GM21717 (cell line): ENCODE data around the gene UHMK1.
"Not testable (repeated sequence)": the region's sequence is repeated elsewhere in the genome, so short reads cannot be mapped to it uniquely, and the experiment has no call there.

Experiments
- ATAC-seq: cut with Tn5 transposase; IDR thresholded peaks from one replicate; pipeline ENCODE4 v1.9.1; 2021; ENCODE audit warnings: mild to moderate bottlenecking, moderate library complexity; ENCODE audit not compliant: unreplicated experiment

Gene UHMK1, protein sequence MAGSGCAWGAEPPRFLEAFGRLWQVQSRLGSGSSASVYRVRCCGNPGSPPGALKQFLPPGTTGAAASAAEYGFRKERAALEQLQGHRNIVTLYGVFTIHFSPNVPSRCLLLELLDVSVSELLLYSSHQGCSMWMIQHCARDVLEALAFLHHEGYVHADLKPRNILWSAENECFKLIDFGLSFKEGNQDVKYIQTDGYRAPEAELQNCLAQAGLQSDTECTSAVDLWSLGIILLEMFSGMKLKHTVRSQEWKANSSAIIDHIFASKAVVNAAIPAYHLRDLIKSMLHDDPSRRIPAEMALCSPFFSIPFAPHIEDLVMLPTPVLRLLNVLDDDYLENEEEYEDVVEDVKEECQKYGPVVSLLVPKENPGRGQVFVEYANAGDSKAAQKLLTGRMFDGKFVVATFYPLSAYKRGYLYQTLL

GRCh38 chr1:162497723-162498495 lies at the start of gene UHMK1:
TSS of gene UHMK1 (plus strand) at chr1:162497818. CDS start at chr1:162498001, 183 bp downstream.
- peak; percentile 98 for ATAC-seq

DNA sequence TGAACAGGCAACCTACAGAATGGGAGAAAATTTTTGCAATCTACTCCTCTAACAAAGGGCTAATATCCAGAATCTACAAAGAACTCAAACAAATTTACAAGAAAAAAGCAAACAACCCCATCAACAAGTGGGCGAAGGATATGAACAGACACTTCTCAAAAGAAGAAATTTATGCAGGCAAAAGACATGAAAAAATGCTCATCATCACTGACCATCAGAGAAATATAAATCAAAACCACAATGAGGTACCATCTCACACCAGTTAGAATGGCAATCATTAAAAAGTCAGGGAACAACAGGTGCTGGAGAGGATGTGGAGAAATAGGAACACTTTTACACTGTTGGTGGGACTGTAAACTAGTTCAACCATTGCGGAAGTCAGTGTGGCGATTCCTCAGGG lies 43.3 kb upstream of the UHMK1 start:
- not testable (repeated sequence) for ATAC-seq

DNA sequence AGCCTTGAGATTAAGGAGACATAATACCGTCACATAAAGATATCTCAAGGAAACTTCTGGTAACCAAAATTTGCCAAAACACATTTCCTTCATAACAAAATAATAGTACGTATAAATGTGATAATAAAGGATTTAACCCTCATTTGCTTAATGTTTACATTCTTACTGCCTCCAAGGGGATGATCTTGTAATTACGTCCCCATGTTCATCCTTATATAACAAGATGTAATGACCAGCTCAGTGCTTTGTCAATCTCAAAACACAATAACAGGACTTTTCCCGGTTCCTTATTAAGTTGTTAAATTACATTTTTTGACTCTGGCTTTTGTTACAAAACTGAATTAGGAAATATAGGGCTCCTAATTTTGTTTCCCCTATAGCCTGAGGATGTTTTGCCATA lies 41.3 kb upstream of the UHMK1 start:
- ATAC-seq = no peak

GRCh38 chr1:162458236-162458635 lies 39.4 kb upstream of the UHMK1 start:
- no peak for ATAC-seq

DNA sequence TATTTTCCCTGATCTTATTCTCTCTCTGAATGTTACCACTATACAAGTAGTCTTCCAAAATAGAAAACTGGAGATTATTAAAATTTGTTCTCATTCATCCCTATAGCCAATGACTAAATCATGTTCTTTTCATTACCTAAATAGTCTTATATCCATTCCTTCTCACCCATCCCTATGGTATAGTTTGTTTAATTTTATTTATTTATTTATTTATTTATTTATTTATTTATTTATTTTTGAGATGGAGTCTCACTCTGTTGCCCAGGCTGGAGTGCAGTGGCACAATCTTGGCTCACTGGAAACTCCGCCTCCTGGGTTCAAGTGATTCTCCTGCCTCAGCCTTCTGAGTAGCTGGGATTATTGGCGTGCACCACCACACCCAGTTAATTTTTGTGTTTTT lies 35.2 kb upstream of the UHMK1 start:
- not testable (repeated sequence) for ATAC-seq

DNA sequence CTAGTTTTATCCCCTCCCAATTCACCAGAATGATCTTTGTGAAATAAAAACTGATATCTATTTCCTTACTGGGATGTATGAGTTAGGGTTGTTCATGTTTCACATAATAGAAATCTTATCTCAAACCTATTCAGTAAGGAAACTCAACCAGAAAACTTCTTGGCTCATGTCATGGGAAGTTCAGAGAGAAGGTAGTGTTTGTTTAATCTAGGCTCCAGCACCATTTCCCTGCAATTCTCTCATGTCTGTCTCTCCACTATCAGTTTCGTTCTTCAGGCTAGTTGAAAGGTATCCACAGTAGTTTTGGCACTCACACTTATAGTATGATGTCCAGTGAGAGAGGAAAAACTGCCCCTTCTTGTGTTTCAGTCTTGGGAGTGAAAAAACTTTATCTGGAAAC lies 34.6 kb upstream of the UHMK1 start:
- no peak for ATAC-seq

DNA sequence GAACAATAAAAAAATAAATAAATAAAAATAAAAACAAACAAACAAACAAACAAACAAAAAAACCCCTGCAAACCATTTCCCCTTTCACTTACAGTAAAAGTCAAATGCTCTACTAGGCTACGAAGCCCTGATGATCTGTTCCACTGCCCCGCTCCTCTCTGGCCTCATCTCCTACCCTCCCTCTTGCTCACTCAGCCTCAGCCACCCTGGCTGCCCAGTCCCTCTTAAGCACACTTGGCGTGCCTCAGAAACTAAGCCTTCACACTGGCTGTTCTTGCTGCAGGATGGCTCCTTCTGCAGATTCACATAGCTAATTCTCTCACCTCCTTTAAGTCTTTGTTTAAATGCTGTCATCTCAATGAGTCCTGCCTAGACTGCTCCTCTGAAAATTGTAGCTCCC lies 30.8 kb upstream of the UHMK1 start:
- ATAC-seq = no peak

GRCh38 chr1:162470216-162470615 lies 27.4 kb upstream of the UHMK1 start:
- no peak for ATAC-seq

- ATAC-seq = no peak
These were observed 26.2 kb upstream of the UHMK1 start for GRCh38 chr1:162471290-162471853.

DNA sequence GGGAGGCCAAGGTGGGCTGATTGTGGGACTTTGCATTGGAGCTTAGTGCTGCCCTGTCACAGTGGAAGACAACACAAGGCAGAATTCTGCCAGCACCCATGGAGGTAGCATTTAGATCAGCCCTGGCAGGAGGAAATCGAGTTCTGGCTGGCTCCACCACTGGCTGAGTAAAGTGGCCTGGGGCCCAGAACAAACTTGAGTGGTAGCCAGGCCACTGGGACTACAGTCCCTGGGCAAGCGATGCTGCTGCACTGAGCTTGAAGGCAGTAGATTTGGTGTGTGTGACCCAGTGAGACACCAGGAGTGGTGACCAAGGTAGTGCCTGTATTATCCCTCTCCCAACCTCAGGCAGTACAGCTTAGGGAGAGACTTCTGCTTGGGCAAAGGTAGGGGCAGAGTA lies 22.5 kb upstream of the UHMK1 start:
- ATAC-seq = no peak

- no peak for ATAC-seq
These were observed 22.0 kb upstream of the UHMK1 start for GRCh38 chr1:162475539-162476185.

DNA sequence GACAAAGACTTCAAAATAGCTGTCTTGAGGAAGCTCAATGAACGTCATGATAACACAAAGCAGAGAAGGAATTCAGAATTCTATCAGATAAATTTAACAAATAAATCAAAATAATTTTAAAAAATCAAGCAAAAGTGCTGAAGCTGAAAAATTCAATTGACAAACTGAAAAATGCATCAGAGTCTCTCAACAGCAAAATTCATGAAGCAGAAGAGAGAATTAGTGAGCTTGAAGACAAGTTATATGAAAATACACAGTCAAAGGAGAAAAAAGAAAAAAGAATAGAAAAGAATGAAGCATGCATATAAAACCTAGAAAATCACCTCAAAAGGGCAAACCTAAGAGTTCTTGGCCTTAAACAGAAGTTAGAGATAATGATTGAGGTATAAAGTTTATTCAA lies 21.0 kb upstream of the UHMK1 start:
- no peak for ATAC-seq

DNA sequence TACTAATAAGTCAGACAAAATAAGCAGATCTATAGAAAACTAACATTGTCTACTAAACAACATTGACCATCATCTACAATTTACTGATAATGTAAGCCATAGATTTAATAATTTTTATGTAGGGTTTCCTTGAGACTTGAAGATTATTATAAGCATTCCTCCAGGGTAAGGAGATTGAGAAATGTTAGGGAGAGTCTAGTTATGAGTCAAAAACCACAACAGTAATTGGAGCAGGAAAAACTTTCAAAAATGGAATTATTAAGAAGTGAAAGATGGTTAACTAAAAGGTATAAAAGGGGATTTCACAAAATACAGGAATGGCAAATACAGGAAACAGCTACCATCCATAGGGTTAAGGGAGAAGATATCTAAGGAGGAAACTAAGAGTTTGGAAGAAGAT lies 12.4 kb upstream of the UHMK1 start:
- no peak for ATAC-seq

DNA sequence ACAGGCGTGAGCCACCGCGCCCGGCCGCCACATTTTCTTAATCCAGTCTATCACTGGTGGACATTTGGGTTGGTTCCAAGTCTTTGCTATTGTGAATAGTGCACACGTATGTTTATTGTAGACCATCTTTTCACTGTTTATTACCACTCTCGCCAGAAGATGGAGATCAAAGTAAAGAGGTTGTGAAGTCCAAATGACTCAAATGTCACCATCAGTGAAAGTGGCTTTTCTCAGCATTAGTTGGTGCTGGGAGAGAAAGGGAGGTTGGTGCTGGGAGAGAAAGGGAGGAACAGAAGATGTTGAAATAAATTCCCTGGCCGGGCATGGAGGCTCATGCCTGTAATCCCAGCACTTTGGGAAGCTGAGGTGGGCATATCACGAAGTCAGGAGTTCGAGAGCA lies 10.4 kb upstream of the UHMK1 start:
- no peak for ATAC-seq

DNA sequence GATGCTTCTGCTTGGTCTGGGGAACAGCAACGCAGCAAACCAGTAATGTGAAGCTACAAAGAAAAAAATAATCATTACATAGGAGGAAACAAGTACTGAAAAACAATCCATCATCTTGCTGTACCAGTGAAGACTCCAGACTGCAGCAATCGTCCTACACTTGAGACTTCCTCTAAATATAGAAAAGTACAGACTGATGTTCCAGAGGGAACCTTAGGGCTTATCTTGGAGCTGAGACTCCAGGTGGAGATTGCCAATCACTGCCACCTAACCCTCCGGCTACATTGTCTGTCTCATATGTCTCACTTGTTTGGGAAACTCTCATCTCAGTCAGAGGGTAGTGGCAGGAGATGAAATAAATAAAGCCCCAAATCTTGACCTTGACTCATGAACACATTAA lies 9.4 kb upstream of the UHMK1 start:
- no peak for ATAC-seq

DNA sequence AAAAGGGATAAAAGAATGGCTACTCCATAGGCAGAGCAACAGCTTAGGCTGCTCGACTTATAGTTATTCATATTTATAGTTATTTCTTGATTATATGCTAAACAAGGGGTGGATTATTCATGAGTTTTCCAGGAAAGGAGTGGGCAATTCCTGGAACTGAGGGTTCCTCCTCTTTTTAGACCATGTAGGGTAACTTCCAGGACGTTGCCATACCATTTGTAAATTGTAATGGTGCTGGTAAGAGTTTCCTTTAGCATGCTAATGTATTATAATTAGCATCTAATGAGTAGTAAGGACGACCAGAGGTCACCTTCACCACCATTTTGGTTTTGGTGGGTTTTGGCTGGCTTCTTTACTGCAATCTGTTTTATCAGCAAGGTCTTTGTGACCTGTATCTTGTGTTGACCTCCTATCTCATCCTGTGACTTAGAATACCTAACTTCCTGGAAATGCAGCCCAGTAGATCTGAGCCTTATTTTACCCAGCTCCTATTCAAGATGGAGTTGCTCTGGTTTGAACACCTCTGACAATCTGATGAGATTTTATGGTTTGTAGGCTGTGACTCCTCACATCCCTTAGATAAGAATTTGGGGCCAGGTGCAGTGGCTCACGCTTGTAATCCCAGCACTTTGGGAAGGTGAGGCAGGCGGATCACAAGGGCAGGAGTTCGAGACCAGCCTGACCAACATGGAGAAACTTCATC lies 1.9 kb upstream of the UHMK1 start:
- ATAC-seq = not testable (repeated sequence)

DNA sequence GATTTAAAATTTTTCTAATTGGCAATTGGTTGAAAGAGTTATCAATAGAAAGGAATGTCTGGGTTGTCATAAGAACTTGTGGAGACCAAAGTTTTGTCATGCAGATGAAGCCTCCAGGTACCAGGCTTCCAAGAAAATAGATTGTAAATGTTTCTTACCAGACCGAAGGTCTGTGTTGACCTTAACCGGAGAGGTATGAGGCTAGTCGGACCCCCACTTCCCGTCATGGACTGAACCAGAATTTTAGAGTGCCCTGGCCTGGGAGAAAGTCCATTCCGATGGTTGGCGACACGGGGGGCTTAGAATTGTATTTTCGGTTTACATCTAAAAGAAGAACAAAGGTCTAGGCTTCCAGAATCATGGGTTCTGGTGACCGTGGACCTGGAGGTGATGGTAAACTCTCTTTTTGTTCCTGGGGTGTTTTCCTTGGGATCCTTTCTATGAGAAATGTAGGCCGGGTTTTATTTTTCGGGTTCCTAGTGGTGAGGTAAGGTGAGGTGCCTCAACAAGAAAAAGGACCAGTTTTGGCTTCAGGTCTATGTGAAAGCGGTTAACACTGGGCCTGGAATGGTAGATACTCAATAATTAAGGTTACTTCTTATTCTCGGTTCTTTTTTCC lies 405 bp upstream of the UHMK1 start:
- no peak for ATAC-seq

DNA sequence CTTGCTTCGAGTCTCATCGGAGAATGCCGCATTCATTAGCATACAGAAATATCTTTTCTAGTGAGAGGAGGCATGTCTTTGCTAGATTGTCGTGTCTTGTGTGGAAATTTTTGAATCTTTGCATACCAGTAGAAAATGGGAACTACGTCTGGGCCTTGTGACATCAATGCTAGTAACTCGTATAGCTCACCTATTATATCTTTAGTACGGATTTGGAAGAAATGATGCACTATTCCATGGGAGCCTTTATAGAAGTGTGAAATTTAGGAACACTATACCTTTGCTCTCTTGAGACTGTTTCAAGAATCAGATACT lies 835 bp downstream of the UHMK1 start:
- no peak for ATAC-seq

DNA sequence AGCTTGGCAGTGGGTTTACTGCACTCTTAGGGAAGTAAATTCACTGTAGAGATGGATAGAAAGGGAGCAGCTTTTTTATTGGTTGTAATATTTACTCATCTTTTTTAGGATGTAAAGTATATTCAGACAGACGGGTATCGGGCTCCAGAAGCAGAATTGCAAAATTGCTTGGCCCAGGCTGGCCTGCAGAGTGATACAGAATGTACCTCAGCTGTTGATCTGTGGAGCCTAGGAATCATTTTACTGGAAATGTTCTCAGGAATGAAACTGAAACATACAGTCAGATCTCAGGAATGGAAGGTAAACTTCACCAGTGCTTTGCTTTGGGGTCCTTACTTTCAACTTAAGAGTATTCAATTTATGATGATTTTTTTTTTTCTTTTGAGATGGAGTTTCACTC lies 3.2 kb downstream of the UHMK1 start:
- no peak for ATAC-seq

- no peak for ATAC-seq
These were observed 4.5 kb downstream of the UHMK1 start for GRCh38 chr1:162502077-162502476.

DNA sequence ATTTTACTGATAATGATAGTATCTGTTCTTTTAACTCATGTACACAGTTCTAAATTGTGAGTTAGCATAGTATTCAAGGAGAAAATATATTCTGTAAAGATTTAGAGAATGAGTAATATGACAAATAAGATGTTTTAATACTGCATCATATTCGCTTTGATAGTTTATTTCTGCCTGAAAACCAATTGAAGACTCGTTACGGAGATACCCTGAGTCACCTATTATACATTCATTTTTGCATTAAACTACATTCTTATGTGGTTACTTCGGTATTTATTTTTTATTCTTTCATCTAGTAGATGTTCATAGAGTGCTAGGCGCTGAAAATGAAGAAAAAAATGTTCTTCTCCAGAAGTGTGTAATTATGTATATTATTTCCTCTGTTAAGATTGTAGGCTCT lies 5.3 kb downstream of the UHMK1 start:
- ATAC-seq = no peak
